ENCODE data around the gene GLRA1. TPM values are rescaled to one million over a fixed set of nuclear protein-coding genes. Genes with fewer than 3 reads are reported as not detected.

The GLRA1 gene
- polyA plus RNA-seq, 3 donors = not detected

GRCh38 chr5:151897896-151898295 is 26.8 kb downstream of the GLRA1 start:
- no peak overlapping the region for H3K4me3 Mint-ChIP-seq
- no CpG with 5 or more reads among the region's 1 CpG for WGBS (ENCODE audit: insufficient coverage)
- no peak for DNase-seq
- intact Hi-C loops (cut with micrococcal nuclease) = no loop called here
- no peak overlapping the region for H3K27ac ChIP-seq (ENCODE audit: low read depth in 1 of 2, low read length in 2 of 2)
- H3K9me3 Mint-ChIP-seq = peaks cover 0 to 3% (median 0%) of the 10 kb centered on the region in 7 donors
- no peaks in the 10 kb centered on the region for H3K4me1 ChIP-seq (ENCODE audit: control insufficient read depth in 1 of 2, insufficient read depth in 2 of 2, low read length in 2 of 2)
- H4K20me1 ChIP-seq (ENCODE audit: insufficient read depth, low read length) = no peaks in the 10 kb centered on the region
- no peak for TF ChIP-seq CTCF (IDR thresholded peaks at IDR 0.05)
- peaks cover 0 to 1% (median 0%) of the 10 kb centered on the region in 3 donors for H3K27me3 Mint-ChIP-seq (ENCODE audit: low read depth in 3 of 3)
- H3K36me3 ChIP-seq (replicated peaks in 1 of 2; ENCODE audit: control insufficient read depth in 1 of 2, insufficient read depth in 2 of 2, low read length in 2 of 2) = no peaks in the 10 kb centered on the region
- no peak overlapping the region for H2AFZ ChIP-seq (ENCODE audit: insufficient read depth, low read depth, low read length, poor library complexity, severe bottlenecking)
- H3K4me3 ChIP-seq (replicated peaks in 1 of 3; ENCODE audit: low read depth in 2 of 3, low read length in 3 of 3) = no peak overlapping the region
- no peak overlapping the region for H3K9ac ChIP-seq (ENCODE audit: insufficient read depth, low read length, poor library complexity, severe bottlenecking)
- no peaks in the 10 kb centered on the region for H3K4me1 Mint-ChIP-seq
- no peak overlapping the region for H3K27ac Mint-ChIP-seq
- no peaks in the 10 kb centered on the region for H3K79me2 ChIP-seq (ENCODE audit: insufficient read depth, low read length)
- H3K27me3 ChIP-seq (ENCODE audit: control insufficient read depth in 2 of 2, insufficient read depth in 2 of 2, low read length in 2 of 2) = no peaks in the 10 kb centered on the region
- no peak overlapping the region for H3K4me2 ChIP-seq (replicated peaks; ENCODE audit: extremely low read depth, low read length, poor library complexity, severe bottlenecking)
- H3K9me3 ChIP-seq (replicated peaks in 1 of 2; ENCODE audit: control insufficient read depth in 1 of 2, insufficient read depth in 1 of 2, low read length in 2 of 2) = no peaks in the 10 kb centered on the region
- no peaks in the 10 kb centered on the region for H3K36me3 Mint-ChIP-seq

- Histone ChIP-seq H3K9ac (ENCODE audit: insufficient read depth, low read length, poor library complexity, severe bottlenecking) (no peak overlapping the region), H3K27ac (ENCODE audit: low read depth in 1 of 2, low read length in 2 of 2) (no peak overlapping the region), H3K4me2 (replicated peaks; ENCODE audit: extremely low read depth, low read length, poor library complexity, severe bottlenecking) (no peak overlapping the region), H3K36me3 (replicated peaks in 1 of 2; ENCODE audit: control insufficient read depth in 1 of 2, insufficient read depth in 2 of 2, low read length in 2 of 2) (no peaks in the 10 kb centered on the region), H4K20me1 (ENCODE audit: insufficient read depth, low read length) (no peaks in the 10 kb centered on the region), H3K4me3 (replicated peaks in 1 of 3; ENCODE audit: low read depth in 2 of 3, low read length in 3 of 3) (no peak overlapping the region), H3K27me3 (ENCODE audit: control insufficient read depth in 2 of 2, insufficient read depth in 2 of 2, low read length in 2 of 2) (no peaks in the 10 kb centered on the region), H3K9me3 (replicated peaks in 1 of 2; ENCODE audit: control insufficient read depth in 1 of 2, insufficient read depth in 1 of 2, low read length in 2 of 2) (no peaks in the 10 kb centered on the region), H2AFZ (ENCODE audit: insufficient read depth, low read depth, low read length, poor library complexity, severe bottlenecking) (no peak overlapping the region), H3K79me2 (ENCODE audit: insufficient read depth, low read length) (no peaks in the 10 kb centered on the region), H3K4me1 (ENCODE audit: control insufficient read depth in 1 of 2, insufficient read depth in 2 of 2, low read length in 2 of 2) (no peaks in the 10 kb centered on the region)
- Mint-ChIP-seq H3K27ac (no peak overlapping the region), H3K4me1 (no peaks in the 10 kb centered on the region), H3K27me3 (ENCODE audit: low read depth in 3 of 3) (peaks cover 0 to 1% (median 0%) of the 10 kb centered on the region in 3 donors), H3K4me3 (no peak overlapping the region), H3K36me3 (no peaks in the 10 kb centered on the region), H3K9me3 (peaks cover 0 to 3% (median 0%) of the 10 kb centered on the region in 7 donors)
- WGBS (ENCODE audit: insufficient coverage) = no CpG with 5 or more reads among the region's 2 CpGs
- no peak for DNase-seq
- no peak for TF ChIP-seq CTCF (IDR thresholded peaks at IDR 0.05)
- intact Hi-C loops (cut with micrococcal nuclease) = no loop called here
Observed at GRCh38 chr5:151897020-151897552, 27.6 kb downstream of the GLRA1 start.
